CD4-positive, alpha-beta T cell treated with Interleukin-4 for 1 hour (primary cell): Measurements from ENCODE around the gene CASKIN2.

Source experiments
- DNase-seq, 2 donors: peaks; one replicate each; pipeline ENCODE4 v3.0.0-alpha.2; 2020 to 2022

CASKIN2 gene

GRCh38 chr17:75504347-75505151, 10.8 kb downstream of the CASKIN2 start:
- peak; percentile 49 to 55 for DNase-seq

GRCh38 chr17:75503976-75504346, 11.4 kb downstream of the CASKIN2 start:
- peak in 1 of 2 donors; percentile 19 for DNase-seq

GRCh38 chr17:75503337-75503950, 11.9 kb downstream of the CASKIN2 start:
- DNase-seq = no peak

GRCh38 chr17:75502721-75503329, 12.5 kb downstream of the CASKIN2 start:
- DNase-seq = no peak

DNA sequence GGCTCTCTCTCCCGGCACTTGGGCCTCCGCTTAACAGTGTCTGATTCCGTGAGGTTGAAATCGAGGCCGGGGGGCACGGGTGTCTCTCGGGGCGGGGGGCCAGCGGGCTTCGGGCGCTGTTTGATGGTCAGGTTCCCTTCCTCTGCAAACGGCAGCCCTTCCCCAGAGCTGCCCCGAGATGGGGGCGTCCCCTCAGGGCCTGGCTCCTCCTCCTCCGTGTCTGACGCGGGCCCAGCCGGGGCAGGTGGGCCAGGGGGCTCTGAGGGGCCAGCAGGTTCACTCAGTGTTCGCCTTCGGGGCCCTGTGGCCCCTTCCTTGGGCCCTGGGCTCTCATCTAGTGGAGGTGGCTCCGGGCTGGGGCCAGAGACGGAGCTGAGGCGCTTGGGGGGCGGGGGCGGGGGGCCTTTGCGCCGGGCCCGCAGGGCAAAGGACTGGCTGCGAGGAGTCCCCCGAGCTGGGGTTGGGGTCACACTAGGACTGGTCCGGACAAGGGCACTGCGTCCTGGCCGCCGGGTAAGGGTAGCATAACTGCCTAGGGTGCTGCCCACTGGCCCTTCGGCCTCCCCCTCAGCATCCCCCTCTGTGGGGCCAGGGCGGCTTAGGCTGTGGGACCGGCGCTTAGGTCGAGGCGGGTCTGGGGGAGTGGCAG, 13.1 kb downstream of the CASKIN2 start:
- no peak for DNase-seq

DNA sequence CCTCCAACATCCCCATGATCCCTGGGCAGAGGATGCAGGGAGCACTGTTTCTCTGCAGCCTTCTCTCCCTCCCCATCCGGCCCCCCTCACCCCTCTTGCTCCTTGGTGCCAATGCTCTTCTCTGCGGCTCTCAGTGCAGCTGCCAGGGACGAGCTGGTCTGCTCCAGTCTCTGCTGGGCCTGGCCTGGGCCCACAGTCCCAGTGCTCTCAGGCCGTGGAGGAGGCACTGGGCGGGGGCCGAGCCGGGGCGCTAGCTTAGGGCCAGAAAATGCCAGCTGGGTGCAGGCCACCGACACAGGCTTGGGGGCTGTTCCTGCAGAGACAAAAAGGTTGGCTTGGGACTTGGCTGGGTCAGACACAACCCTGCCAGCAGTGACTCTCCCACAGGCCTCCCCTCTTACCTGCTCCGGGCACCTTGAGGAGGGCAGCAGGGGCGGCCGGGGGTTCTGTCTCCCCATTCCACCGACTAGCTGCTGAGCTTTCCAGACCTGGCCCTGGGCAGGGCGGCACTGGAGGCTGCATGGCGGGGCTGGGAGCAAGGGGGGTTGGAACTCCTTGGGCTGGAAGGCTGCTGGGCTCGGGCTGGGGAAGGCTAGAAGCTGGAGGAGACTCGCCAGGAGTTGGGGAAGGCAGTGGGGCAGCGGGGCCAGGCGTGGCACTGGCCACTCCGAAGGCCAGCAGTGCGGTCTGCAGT, 13.8 kb downstream of the CASKIN2 start:
- no peak for DNase-seq

- no peak for DNase-seq
Observed at GRCh38 chr17:75500419-75501216, 14.7 kb downstream of the CASKIN2 start.

- DNase-seq = no peak
Observed at GRCh38 chr17:75499313-75500022, 15.9 kb downstream of the CASKIN2 start.

- no peak for DNase-seq
Observed at GRCh38 chr17:75498726-75499213, 16.6 kb downstream of the CASKIN2 start.

- DNase-seq = no peak
Observed at GRCh38 chr17:75498039-75498725, 17.2 kb downstream of the CASKIN2 start.

DNA sequence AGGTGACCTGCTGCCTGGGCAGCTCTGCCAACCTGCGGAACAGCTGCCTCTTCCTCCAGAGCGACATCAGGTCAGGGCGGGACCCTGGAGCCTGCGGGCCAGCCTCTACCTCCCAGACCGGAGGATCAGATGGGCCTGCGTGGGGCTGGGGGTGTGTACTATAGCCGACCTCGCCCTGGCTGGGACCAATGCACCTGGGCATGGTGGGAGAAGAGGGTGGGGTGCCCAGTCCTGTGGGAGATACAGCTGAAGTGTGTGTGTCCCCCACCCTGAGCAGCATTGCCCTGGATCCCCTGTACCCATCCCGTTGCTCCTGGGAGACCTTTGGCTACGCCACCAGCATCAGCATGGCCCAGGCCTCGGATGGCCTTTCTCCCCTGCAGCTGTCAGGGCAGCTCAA, 19.3 kb downstream of the CASKIN2 start:
- DNase-seq = no peak

DNA sequence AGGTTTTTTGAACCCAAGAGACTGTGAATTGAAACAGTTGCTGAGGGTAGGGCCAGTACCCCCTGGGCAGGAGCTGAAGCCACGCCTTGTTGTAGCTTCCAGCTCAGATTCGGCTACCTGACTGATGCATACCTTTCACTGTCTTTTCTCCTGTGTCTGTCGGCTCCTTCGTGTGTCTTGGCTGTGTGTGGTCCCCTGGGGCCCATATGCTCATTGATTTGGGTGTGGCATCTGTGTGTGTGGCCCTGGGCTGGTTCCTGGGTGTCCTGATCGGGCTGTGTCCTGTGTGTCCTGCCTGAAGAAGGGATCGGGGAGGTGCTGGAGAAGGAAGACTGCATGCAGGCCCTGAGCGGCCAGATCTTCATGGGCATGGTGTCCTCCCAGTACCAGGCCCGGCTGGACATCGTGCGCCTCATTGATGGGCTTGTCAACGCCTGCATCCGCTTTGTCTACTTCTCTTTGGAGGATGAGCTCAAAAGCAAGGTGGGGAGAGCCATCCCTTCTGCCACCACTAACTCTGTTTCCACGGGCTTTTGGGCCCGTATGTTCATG, 20.9 kb downstream of the CASKIN2 start:
- DNase-seq = no peak

GRCh38 chr17:75493476-75494129, 21.7 kb downstream of the CASKIN2 start:
- no peak for DNase-seq

- no peak for DNase-seq
Observed at GRCh38 chr17:75492555-75493168, 22.7 kb downstream of the CASKIN2 start.

- no peak for DNase-seq
Observed at GRCh38 chr17:75491680-75492079, 23.7 kb downstream of the CASKIN2 start.

- no peak for DNase-seq
Observed at GRCh38 chr17:75490953-75491649, 24.2 kb downstream of the CASKIN2 start.

GRCh38 chr17:75490173-75490743, 25.1 kb downstream of the CASKIN2 start:
- DNase-seq = no peak

GRCh38 chr17:75489511-75489955, 25.8 kb downstream of the CASKIN2 start:
- DNase-seq = no peak
